Measurements from ENCODE around the gene DMAC2.

DNA sequence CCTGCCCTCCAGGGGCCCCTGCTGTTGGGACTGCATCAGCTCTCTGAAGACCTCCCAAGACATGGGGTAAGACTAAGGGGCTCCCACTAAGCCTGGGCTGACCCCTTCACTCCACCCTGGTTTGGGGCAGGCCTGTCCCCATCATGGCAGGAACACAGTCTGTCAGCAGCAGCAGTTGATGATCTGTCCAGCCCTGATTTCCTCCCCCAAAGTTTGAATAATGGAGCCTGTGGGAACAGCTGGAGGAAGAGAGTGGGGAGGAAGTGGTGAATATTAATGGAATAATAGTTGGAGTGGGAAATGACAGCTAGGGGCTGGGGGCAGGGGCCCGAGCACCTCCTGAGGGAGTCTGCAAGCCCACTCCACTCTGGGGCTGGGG is 11.2 kb downstream of the DMAC2 start:
- TF ChIP-seq, protein P1, sequence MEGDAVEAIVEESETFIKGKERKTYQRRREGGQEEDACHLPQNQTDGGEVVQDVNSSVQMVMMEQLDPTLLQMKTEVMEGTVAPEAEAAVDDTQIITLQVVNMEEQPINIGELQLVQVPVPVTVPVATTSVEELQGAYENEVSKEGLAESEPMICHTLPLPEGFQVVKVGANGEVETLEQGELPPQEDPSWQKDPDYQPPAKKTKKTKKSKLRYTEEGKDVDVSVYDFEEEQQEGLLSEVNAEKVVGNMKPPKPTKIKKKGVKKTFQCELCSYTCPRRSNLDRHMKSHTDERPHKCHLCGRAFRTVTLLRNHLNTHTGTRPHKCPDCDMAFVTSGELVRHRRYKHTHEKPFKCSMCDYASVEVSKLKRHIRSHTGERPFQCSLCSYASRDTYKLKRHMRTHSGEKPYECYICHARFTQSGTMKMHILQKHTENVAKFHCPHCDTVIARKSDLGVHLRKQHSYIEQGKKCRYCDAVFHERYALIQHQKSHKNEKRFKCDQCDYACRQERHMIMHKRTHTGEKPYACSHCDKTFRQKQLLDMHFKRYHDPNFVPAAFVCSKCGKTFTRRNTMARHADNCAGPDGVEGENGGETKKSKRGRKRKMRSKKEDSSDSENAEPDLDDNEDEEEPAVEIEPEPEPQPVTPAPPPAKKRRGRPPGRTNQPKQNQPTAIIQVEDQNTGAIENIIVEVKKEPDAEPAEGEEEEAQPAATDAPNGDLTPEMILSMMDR (IDR thresholded peaks at IDR 0.05) = no peak
- TF ChIP-seq, protein P2, sequence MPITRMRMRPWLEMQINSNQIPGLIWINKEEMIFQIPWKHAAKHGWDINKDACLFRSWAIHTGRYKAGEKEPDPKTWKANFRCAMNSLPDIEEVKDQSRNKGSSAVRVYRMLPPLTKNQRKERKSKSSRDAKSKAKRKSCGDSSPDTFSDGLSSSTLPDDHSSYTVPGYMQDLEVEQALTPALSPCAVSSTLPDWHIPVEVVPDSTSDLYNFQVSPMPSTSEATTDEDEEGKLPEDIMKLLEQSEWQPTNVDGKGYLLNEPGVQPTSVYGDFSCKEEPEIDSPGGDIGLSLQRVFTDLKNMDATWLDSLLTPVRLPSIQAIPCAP (CRISPR knock-in tag; IDR thresholded peaks at IDR 0.05) = no peak
